SK-N-SH (cell line): ENCODE measurements around the gene MBTPS1.

Experiments used
- CTCF ChIP-seq: fragments of 200-600 bp; sonication (generic); IDR thresholded peaks from 2 replicates; pipeline ENCODE4 v1.6.1; 2017; ENCODE audit warnings: antibody characterized with exemption, mild to moderate bottlenecking, moderate library complexity
- ELF1 ChIP-seq: IDR thresholded peaks from 2 replicates; pipeline ENCODE4 v1.4.0; 2012
- EP300 ChIP-seq, 2 experiments: IDR thresholded peaks; 2 replicates each; pipeline versions ENCODE4 v1.4.0 to v1.6.1; 2012; ENCODE audit warnings: borderline replicate concordance in 1 of 2, low read depth in 1 of 2, low read length in 1 of 2
- FOXJ3 ChIP-seq: sonication (generic); formaldehyde crosslinking; IDR thresholded peaks from 2 replicates; pipeline ENCODE4 v1.5.1; 2020; ENCODE audit warnings: mild to moderate bottlenecking, missing genetic modification reagents
- JUND ChIP-seq: IDR thresholded peaks from 2 replicates; pipeline ENCODE4 v1.4.0; 2012
- NRF1 ChIP-seq: IDR thresholded peaks from 2 replicates; pipeline ENCODE4 v1.6.1; 2012; ENCODE audit warnings: low read depth, mild to moderate bottlenecking, low read length
- POLR2AphosphoS5 ChIP-seq: IDR thresholded peaks from 2 replicates; pipeline ENCODE4 v1.6.1; 2012; ENCODE audit warnings: low read depth, low read length
- SIN3A ChIP-seq: IDR thresholded peaks from 2 replicates; pipeline ENCODE4 v1.6.1; 2012; ENCODE audit warnings: low read depth, mild to moderate bottlenecking, low read length, moderate library complexity, borderline replicate concordance

- no peak for TF ChIP-seq JUND
- no peak for TF ChIP-seq SIN3A
- TF ChIP-seq CTCF = no peak
- TF ChIP-seq POLR2AphosphoS5 = no peak
- no peak for TF ChIP-seq ELF1
- no peak for TF ChIP-seq FOXJ3 (CRISPR knock-in tag)
- no peak for TF ChIP-seq NRF1
- no peak for TF ChIP-seq EP300 (IDR thresholded peaks at IDR 0.05; ENCODE audit: borderline replicate concordance in 1 of 2, low read depth in 1 of 2, low read length in 1 of 2)
Observed at GRCh38 chr16:84131117-84131516, 14.4 kb upstream of the MBTPS1 start.
